Uterus (tissue), 4 donors: Measurements from ENCODE around the gene SRGAP1. TPM values are rescaled to one million over a fixed set of nuclear protein-coding genes. Genes with fewer than 3 reads are reported as not detected.

ENCODE experiments used
- DNase-seq, 2 donors: peaks; one replicate each; pipeline ENCODE4 v3.0.0-alpha.2; 2019 to 2020
- H3K27ac ChIP-seq, 2 donors: fragments of 200-600 bp; sonication (generic); 1 replicate in 1 of 2; 2 replicates in 1 of 2; pipeline ENCODE4 v1.5.1; 2016 to 2018
- H3K27me3 ChIP-seq, 2 donors: fragments of 200-600 bp; sonication (generic); one replicate each; pipeline ENCODE4 v1.5.1; 2018 to 2019; ENCODE audit warnings: control low read depth in 1 of 2
- H3K36me3 ChIP-seq, 2 donors: fragments of 200-600 bp; sonication (generic); one replicate each; pipeline ENCODE4 v1.5.1; 2019; ENCODE audit warnings: control low read depth in 1 of 2
- H3K4me1 ChIP-seq, 2 donors: fragments of 200-600 bp; sonication (generic); one replicate each; pipeline ENCODE4 v1.5.1; 2018 to 2019; ENCODE audit warnings: control low read depth in 1 of 2
- H3K4me3 ChIP-seq, 2 donors: fragments of 200-600 bp; sonication (generic); 1 replicate in 1 of 2; 2 replicates in 1 of 2; pipeline ENCODE4 v1.5.1; 2018 to 2019; ENCODE audit warnings: mild to moderate bottlenecking in 1 of 2
- H3K9me3 ChIP-seq, 2 donors: fragments of 200-600 bp; sonication (generic); one replicate each; pipeline ENCODE4 v1.5.1; 2019; ENCODE audit warnings: control low read depth in 1 of 2
- CTCF ChIP-seq, 4 experiments: fragments of 200-600 bp in 2 of 4; fragments of 450-650 bp in 2 of 4; sonication (generic) in 2 of 4; IDR thresholded peaks; one replicate each; pipeline ENCODE4 v1.5.1; 2016 to 2019; ENCODE audit warnings: antibody characterized with exemption in 4 of 4, mild to moderate bottlenecking in 2 of 4, moderate library complexity in 1 of 4
- POLR2A ChIP-seq, 2 donors: fragments of 450-650 bp; IDR thresholded peaks; one replicate each; pipeline ENCODE4 v1.6.1; 2016; ENCODE audit warnings: antibody characterized with exemption in 2 of 2, mild to moderate bottlenecking in 1 of 2, moderate library complexity in 1 of 2
- intact Hi-C: fragments of 100-400 bp; cut with DNase I; formaldehyde crosslinking; loops from one replicate; pipeline ENCODE4 v1.15.1; 2023; ENCODE audit warnings: low total_unique reads
- total RNA-seq, 4 donors: library from RNA; depleted of rRNA in 3 of 4; stranded (reverse); fragments of >200 nt in 3 of 4; gene quantifications; one replicate each; pipeline versions ENCODE4 v1.1.0 to v1.2.4, GENCODE V29; 2014 to 2023
- donor health status: DM: yes; HTN: yes; CAD: no.

Gene SRGAP1
- total RNA-seq, 4 donors from 2014 or later, result 10.0 to 23.0 (median 14.8) TPM

DNA sequence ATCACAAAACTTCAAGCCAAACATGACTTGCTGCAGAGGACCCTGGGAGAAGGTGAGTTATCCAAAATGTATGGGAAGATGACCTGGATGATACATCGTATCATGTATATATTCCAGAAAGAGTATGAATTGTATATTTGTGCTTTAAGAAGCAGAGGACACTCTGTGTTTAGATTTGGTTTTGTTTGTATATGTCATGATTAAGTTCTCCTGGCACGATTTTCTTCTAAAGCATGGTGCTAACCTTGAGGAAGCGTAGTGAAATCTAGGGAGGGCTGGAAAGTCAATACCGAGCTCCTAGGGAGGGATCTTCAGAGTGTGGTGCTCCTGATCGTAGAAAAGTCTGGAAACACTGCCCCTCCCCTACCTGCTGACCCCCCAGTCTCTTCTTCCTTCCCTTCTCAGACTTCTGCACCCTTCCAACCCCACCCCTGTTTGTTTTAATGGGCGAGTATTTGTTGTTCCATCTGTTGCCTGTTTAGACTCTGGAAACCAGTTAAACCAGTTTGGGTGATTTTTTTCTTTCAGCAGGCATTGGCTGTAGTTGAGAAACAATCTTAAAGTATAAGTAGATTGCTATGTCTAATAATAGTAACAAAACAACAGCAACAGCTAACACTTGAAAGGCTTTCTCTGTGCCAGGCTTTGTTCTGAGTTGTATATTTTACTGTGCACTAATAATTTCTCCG is 236.0 kb downstream of the SRGAP1 start:
- intact Hi-C loops, result no loop called here
- peaks cover 6 to 11% of the 10 kb centered on the region in 2 donors for H3K4me1 ChIP-seq
- H3K4me3 ChIP-seq, result no peak overlapping the region
- no peak for DNase-seq
- no peak for TF ChIP-seq POLR2A (IDR thresholded peaks at IDR 0.05)
- TF ChIP-seq CTCF (IDR thresholded peaks at IDR 0.05), result no peak
- no peaks in the 10 kb centered on the region for H3K36me3 ChIP-seq
- H3K27me3 ChIP-seq, result no peaks in the 10 kb centered on the region
- no peaks in the 10 kb centered on the region for H3K9me3 ChIP-seq
- peak overlapping the region; percentile 74 to 84 for H3K27ac ChIP-seq

- peaks cover 6 to 11% of the 10 kb centered on the region in 2 donors for H3K4me1 ChIP-seq
- no peak overlapping the region for H3K4me3 ChIP-seq
- H3K27ac ChIP-seq, result peak overlapping the region; percentile 74 to 84
- intact Hi-C loops, result no loop called here
- TF ChIP-seq POLR2A (IDR thresholded peaks at IDR 0.05) (no peak), CTCF (IDR thresholded peaks at IDR 0.05) (no peak)
- no peaks in the 10 kb centered on the region for H3K9me3 ChIP-seq
- no peaks in the 10 kb centered on the region for H3K27me3 ChIP-seq
- H3K36me3 ChIP-seq, result no peaks in the 10 kb centered on the region
- DNase-seq, result no peak
Measured at GRCh38 chr12:64081008-64081404, 236.5 kb downstream of the SRGAP1 start.

- intact Hi-C loops, result no loop called here
- Histone ChIP-seq H3K4me3 (no peak overlapping the region), H3K36me3 (no peaks in the 10 kb centered on the region), H3K9me3 (no peaks in the 10 kb centered on the region), H3K27me3 (no peaks in the 10 kb centered on the region), H3K4me1 (peaks cover 6 to 11% of the 10 kb centered on the region in 2 donors), H3K27ac (peak overlapping the region; percentile 63 to 64)
- DNase-seq, result no peak
- TF ChIP-seq POLR2A (IDR thresholded peaks at IDR 0.05) (no peak), CTCF (IDR thresholded peaks at IDR 0.05) (no peak)
Measured at GRCh38 chr12:64082116-64082515, 237.6 kb downstream of the SRGAP1 start.

DNA sequence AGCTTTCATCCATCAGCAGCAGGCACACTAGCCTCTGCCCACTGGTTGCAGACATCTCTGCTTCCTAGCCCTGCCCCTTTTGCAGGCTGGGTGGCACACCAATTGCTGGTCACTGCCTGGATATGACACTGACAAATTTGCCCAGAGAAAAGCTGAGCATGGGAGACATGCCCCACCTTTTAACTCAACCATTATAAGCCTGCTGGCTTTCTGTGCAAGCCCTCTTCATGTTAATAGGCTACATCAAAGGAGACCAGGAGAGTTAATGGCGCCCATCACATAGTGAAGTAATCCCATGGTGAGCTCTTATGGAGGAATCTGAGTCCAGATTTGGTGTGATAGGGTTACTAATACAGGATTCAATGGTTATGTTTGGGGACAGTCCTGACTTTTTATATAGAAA is 238.4 kb downstream of the SRGAP1 start:
- intact Hi-C loops, result no loop called here
- H3K9me3 ChIP-seq, result no peaks in the 10 kb centered on the region
- DNase-seq, result no peak
- H3K36me3 ChIP-seq, result no peaks in the 10 kb centered on the region
- TF ChIP-seq CTCF (IDR thresholded peaks at IDR 0.05) (no peak), POLR2A (IDR thresholded peaks at IDR 0.05) (no peak)
- H3K4me3 ChIP-seq, result no peak overlapping the region
- H3K27ac ChIP-seq, result peak overlapping the region; percentile 63 to 64
- no peaks in the 10 kb centered on the region for H3K27me3 ChIP-seq
- peaks cover 6 to 11% of the 10 kb centered on the region in 2 donors for H3K4me1 ChIP-seq

- intact Hi-C loops, result no loop called here
- peak overlapping the region; percentile 63 to 64 for H3K27ac ChIP-seq
- no peak overlapping the region for H3K4me3 ChIP-seq
- peaks cover 6 to 11% of the 10 kb centered on the region in 2 donors for H3K4me1 ChIP-seq
- TF ChIP-seq CTCF (IDR thresholded peaks at IDR 0.05) (no peak), POLR2A (IDR thresholded peaks at IDR 0.05) (no peak)
- no peaks in the 10 kb centered on the region for H3K9me3 ChIP-seq
- no peaks in the 10 kb centered on the region for H3K36me3 ChIP-seq
- H3K27me3 ChIP-seq, result no peaks in the 10 kb centered on the region
- DNase-seq, result peak; percentile 83 to 92
Measured at GRCh38 chr12:64083285-64084210, 239.0 kb downstream of the SRGAP1 start.
